Effector memory CD8-positive, alpha-beta T cell (primary cell): ENCODE results near the gene PNN.
"Not testable (repeated sequence)": the region's sequence is repeated elsewhere in the genome, so short reads cannot be mapped to it uniquely, and the experiment has no call there.

ENCODE experiments used
- ATAC-seq: fragments of 150-1000 bp; cut with Tn5 transposase; replicated peaks from 2 replicates; pipeline ENCODE4 v1.10.0; 2021; ENCODE audit warnings: mild to moderate bottlenecking, moderate library complexity
- DNase-seq, 3 experiments: peaks; one replicate each; pipeline ENCODE4 v3.0.0; 2021
- H3K27ac Mint-ChIP-seq, 2 donors: one replicate each; pipeline ENCODE4 v1.8.0; 2022; ENCODE audit warnings: mild to moderate bottlenecking in 2 of 2, mixed read lengths in 2 of 2, moderate library complexity in 2 of 2
- H3K27me3 Mint-ChIP-seq, 2 donors: one replicate each; pipeline ENCODE4 v1.8.0; 2022; ENCODE audit warnings: mixed read lengths in 2 of 2
- H3K36me3 Mint-ChIP-seq: one replicate; pipeline ENCODE4 v1.8.0; 2022; ENCODE audit warnings: mild to moderate bottlenecking, moderate library complexity, mixed read lengths; ENCODE audit not compliant: insufficient read depth
- H3K4me1 Mint-ChIP-seq, 2 donors: one replicate each; pipeline ENCODE4 v1.8.0; 2022; ENCODE audit warnings: low read depth in 2 of 2, mixed read lengths in 2 of 2
- H3K4me3 Mint-ChIP-seq, 2 donors: one replicate each; pipeline ENCODE4 v1.8.0; 2022; ENCODE audit warnings: mild to moderate bottlenecking in 2 of 2, mixed read lengths in 2 of 2, moderate library complexity in 2 of 2
- H3K9me3 Mint-ChIP-seq, 2 donors: one replicate each; pipeline ENCODE4 v1.8.0; 2022; ENCODE audit warnings: mixed read lengths in 2 of 2

PNN gene

DNA sequence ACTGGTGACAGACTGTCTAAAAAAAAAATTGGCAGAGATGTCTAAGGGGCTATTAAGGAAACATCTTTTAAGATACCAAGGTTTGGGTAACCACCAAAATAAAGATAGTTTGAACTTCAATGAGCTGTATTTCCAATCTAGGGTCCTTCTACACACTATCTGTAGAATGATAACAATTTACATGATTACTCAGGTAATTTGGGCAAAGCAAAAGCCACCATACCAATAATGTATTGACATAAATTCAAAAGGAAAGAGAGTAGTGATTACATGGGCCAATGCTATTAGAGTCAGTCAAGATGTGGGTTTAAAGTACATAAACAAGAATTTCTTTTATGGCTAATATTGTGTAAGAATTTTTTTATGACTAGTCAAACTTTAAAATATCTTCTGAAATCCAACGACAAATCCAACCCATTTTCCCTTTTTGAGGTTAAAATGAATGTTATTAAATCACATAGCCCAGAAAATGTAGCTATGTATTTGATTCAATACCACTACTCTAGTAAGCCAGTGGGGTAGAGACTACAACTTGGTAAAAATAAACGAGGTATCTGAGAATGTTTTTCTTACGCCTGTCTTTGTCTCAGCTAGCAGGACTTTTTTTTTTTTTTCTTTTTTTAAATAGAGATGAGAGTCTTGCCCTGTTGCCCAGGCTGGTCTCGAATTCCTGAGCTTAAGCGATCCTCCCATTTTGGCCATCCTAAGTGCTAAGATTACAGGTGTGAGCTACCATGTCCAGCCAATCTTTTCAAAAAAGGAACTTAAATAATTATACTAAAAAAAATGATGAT is 10.4 kb downstream of the PNN start:
- no peaks in the 10 kb centered on the region for H3K27me3 Mint-ChIP-seq
- peak overlapping the region in 1 of 2 donors; percentile 59 for H3K27ac Mint-ChIP-seq

DNA sequence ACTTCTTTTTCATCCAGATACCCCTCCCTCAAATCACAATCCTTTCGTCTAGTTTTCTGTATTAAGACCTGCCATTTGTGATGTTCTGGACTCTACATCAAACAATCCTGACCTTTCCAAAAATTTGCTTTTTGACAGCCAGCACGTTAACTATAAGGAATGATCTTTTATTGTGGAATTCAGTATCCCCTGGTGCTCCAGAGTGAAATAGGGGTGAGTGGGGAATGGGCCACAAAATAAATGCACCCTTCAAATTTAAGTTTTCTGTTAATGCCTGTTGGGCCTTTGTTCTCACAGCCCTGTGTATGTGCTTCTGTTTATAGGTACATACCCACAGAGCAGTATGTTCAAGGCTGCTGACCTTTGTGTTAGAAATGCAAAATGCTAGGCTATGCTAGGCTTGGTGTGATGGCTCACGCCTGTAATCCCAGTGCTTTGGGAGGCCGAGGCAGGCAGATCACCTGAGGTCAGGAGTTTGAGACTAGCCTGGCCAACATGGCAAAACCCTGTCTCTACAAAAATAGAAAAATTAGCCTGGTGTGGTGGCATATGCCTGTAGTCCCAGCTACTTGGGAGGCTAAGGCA is 12.0 kb downstream of the PNN start:
- Mint-ChIP-seq H3K4me3 (no peak overlapping the region), H3K27ac (peak overlapping the region; percentile 23 to 59), H3K36me3 (peaks cover 11% of the 10 kb centered on the region), H3K9me3 (no peaks in the 10 kb centered on the region), H3K4me1 (peaks cover 7 to 12% of the 10 kb centered on the region in 2 donors), H3K27me3 (no peaks in the 10 kb centered on the region)
- ATAC-seq (no peak), DNase-seq (no peak)

More for the DNA sequence above, 10.4 kb downstream of the PNN start:
- DNase-seq (no peak), ATAC-seq (no peak)
- Mint-ChIP-seq H3K9me3 (no peaks in the 10 kb centered on the region), H3K4me3 (no peak overlapping the region), H3K4me1 (peaks cover 7 to 12% of the 10 kb centered on the region in 2 donors), H3K36me3 (peaks cover 11% of the 10 kb centered on the region)

DNA sequence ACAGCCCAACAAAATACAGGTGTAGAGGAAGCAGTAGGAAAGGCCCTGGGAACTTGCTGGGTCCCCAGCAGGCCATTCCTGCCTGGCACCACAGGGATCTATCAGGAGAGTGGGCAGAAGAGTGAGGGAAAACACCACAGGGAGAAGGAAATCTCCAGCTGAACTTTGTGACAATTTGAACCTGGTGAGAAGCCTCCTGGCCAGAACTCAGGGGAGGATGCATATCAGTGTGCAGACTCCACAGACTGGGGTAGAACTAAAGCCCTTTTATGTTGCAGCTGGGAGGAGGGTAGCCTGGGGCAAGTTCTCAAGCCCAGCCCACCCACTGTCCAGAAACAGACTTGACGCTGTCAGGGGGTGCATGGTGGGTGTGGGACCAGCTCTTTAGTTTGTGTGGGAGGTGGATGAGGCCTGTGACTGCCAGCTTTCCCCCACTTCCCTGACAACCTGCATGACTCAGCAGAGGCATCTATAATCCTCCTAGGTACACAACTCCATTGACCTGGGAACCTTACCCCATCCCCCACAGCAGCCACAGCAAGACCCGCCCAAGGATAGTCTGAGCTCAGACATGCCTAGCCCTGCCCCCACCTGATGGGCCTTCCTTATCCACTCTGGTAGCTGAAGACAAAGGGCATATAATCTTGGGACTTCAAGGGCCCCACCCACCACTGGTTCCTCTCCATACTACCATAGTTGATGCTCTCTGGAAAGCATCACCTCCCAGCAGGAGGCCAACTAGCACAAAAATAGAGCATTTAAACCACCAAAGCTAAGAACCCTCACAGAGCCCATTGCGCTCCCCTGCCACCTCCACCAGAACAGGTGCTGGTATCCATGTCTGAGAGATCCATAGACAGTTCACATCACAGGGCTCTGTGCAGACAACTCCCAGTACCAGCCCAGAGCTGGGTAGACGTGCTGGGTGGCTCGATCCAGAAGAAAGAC is 28.9 kb downstream of the PNN start:
- ATAC-seq (no peak), DNase-seq (no peak)
- Mint-ChIP-seq H3K4me3 (no peak overlapping the region), H3K36me3 (no peaks in the 10 kb centered on the region), H3K4me1 (peaks cover 6 to 7% of the 10 kb centered on the region in 2 donors), H3K27me3 (no peaks in the 10 kb centered on the region), H3K27ac (no peak overlapping the region), H3K9me3 (no peaks in the 10 kb centered on the region)

DNA sequence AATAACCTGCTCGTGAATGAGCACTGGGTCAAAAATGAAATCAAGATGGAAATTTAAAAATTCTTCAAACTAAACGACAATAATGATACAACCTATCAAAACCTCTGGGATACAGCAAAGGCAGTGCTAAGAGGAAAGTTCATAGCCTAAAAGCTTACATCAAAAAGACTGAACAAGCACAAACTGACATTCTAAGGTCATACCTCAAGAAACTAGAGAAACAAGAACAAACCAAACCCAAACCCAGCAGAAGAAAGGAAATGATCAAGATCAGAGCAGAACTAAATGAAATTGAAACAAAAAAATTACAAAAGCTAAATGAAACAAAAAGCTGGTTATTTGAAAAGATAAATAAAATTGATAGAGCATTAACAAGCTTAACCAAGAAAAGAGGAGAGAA is 32.4 kb downstream of the PNN start:
- H3K4me1 Mint-ChIP-seq, DNase-seq, H3K4me3 Mint-ChIP-seq, ATAC-seq, H3K27me3 Mint-ChIP-seq, H3K9me3 Mint-ChIP-seq, H3K36me3 Mint-ChIP-seq: not testable (repeated sequence)
- peak overlapping the region; percentile 41 to 66 for H3K27ac Mint-ChIP-seq

DNA sequence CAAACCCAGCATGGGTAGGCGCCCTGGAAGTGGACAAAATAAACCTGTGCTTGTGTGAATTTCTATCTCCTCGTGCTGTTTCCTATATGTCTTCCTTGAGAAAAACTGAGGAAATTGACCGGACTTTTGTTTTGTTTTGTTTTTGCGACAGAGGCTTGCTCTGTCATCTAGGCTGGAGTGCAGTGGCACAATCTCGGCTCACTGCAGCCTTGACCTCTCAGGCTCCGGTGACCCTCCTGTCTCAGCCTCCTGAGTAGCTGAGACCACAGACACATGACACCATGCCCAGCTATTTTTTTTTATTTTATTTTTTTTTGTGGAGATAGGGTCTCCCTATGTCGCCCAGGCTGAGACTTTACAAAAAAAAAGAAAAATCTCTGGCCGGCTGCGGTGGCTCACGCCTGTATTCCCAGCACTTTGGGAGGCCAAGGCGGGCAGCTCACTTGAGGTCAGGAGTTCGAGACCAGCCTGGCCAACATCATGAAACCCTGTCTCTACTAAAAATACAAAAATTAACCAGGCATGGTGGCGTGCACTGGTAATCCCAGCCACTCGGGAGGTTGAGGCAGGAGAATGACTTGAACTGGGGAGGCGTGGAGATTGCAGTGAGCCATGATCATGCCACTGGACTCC is 36.2 kb downstream of the PNN start:
- Mint-ChIP-seq H3K4me1 (peaks cover 6 to 7% of the 10 kb centered on the region in 2 donors), H3K4me3 (no peak overlapping the region), H3K27ac (no peak overlapping the region), H3K9me3 (no peaks in the 10 kb centered on the region), H3K27me3 (no peaks in the 10 kb centered on the region), H3K36me3 (no peaks in the 10 kb centered on the region)
- DNase-seq = no peak
- ATAC-seq = no peak

DNA sequence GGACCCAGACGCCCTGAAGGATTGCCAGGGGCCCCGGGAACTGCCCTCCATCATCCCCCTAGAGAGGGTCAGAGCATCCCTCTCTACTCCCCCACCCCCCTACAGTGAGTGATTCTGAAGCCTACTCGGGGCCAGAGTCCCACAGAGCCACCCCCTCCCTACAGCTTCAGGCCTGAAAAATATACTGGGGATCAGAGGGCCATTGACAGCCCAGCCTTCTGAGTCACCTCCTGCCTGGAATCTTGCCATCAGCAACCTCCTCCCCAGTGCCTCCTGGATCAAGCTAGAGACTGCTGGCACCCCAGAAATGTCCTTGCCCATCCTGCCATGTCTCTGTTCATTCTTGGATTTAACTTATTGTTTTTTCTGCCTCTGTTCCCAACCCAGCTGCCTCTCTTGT is 37.0 kb downstream of the PNN start:
- H3K27ac Mint-ChIP-seq = no peak overlapping the region
- no peak overlapping the region for H3K4me3 Mint-ChIP-seq
- H3K36me3 Mint-ChIP-seq = no peaks in the 10 kb centered on the region
- no peak for ATAC-seq
- H3K4me1 Mint-ChIP-seq = peaks cover 7 to 8% of the 10 kb centered on the region in 2 donors
- no peak for DNase-seq
- no peaks in the 10 kb centered on the region for H3K9me3 Mint-ChIP-seq
- H3K27me3 Mint-ChIP-seq = no peaks in the 10 kb centered on the region

DNA sequence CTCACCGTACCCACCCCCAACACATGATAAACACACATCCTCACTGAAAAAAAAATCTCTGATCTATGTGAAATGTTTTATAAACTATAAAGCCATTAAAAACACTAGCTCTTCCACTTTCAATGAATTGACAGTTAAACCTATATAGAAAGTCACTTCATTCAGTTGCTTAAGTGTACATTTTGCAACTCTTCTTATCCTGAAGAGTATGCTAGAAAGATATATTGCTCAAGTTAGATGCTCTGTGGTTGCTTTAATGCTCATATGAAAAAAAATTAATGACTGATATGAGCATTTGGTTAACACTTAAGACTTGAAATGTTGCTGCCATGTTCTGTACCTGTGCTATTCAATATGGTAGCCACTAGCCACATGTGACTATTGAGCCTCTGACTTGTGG is 37.6 kb downstream of the PNN start:
- DNase-seq (no peak), ATAC-seq (no peak)
- peaks cover 5 to 8% of the 10 kb centered on the region in 2 donors for H3K4me1 Mint-ChIP-seq
- no peak overlapping the region for H3K4me3 Mint-ChIP-seq
- H3K9me3 Mint-ChIP-seq = no peaks in the 10 kb centered on the region
- H3K36me3 Mint-ChIP-seq = no peaks in the 10 kb centered on the region
- H3K27ac Mint-ChIP-seq = no peak overlapping the region
- no peaks in the 10 kb centered on the region for H3K27me3 Mint-ChIP-seq

DNA sequence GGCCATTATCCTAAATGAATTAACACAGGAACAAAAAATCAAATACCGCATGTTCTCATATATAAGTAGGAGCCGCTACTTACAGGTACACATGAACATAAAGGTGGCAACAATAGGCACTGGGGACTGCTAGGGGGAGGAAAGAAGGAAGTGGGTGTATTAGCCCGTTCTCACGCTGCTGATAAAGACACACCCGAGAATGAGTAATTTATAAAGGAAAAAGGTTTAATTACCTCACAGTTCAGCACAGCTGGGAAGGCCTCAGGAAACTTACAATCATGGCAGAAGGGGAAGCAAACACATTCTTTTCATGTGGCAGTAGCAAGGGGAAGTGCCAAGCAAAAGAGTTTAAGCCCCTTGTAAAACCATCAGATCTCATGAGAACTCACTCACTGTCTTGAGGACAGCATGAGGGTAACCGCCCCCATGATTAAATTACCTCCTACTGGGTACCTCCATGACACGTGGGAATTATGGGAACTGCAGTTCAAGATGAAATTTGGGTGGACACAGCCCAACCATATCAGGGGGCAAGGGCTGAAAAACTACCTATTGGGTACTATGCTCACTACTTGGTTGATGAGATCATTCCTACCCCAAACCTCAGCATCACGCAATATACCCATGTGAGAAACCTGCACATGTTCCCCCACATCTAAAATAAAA is 42.3 kb downstream of the PNN start:
- no peaks in the 10 kb centered on the region for H3K36me3 Mint-ChIP-seq
- H3K27ac Mint-ChIP-seq = peak overlapping the region in 1 of 2 donors; percentile 19
- H3K4me1 Mint-ChIP-seq = peaks cover 4 to 6% of the 10 kb centered on the region in 2 donors
- ATAC-seq (no peak), DNase-seq (no peak)
- H3K4me3 Mint-ChIP-seq = peak overlapping the region in 1 of 2 donors; percentile 18
- no peaks in the 10 kb centered on the region for H3K27me3 Mint-ChIP-seq
- H3K9me3 Mint-ChIP-seq = no peaks in the 10 kb centered on the region

DNA sequence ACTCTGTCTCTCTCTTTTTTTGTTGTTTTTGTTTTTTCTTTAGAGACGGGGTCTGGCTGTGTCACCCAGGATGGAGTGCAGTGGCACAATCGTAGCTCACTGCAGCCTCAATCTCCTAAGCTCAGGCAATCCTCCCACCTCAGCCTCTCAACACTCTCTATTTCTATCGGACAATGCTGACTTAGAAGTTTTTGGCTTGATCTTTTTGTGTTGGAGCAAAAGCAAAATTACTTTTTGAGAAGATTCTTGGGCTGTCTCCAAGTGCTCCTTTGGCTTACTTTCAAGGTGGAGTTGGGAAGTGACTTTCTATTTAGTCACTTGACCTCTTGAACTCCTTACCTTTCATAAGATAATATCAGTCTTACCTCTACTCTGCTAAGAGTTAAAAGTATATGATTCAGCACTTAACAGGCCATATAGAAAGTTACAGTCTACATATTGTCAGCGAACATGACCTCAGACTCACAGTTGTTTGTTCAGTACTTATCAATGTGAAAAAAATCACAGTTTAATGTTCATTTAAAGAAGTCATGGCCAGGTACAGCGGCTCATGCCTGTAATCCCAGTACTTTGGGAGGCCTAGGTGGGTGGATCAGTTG is 43.2 kb downstream of the PNN start:
- H3K4me1 Mint-ChIP-seq = peaks cover 4 to 6% of the 10 kb centered on the region in 2 donors
- H3K9me3 Mint-ChIP-seq = no peaks in the 10 kb centered on the region
- no peak for ATAC-seq
- DNase-seq = no peak
- H3K27ac Mint-ChIP-seq = no peak overlapping the region
- H3K36me3 Mint-ChIP-seq = no peaks in the 10 kb centered on the region
- no peak overlapping the region for H3K4me3 Mint-ChIP-seq
- no peaks in the 10 kb centered on the region for H3K27me3 Mint-ChIP-seq

DNA sequence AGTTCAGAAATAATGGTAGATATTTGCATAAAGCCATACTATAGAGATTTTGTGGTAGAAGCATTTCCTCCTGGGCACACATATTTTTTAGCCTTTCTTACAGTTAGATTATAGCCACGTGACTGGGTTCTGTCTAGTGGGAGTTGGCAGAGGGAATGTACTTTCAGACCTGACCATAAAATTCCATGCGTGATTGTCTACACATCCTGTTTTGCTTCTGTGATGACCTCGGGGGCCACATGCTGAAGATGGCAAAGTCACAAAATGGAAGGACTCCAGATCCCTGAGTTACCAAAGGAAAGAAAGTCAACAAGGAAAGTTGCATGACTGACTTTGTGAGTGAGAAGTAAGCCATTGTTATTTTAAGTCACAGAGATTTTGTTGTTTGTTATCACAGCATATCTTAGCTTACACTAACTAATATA is 44.0 kb downstream of the PNN start:
- Mint-ChIP-seq H3K9me3 (no peaks in the 10 kb centered on the region), H3K4me1 (peaks cover 4 to 6% of the 10 kb centered on the region in 2 donors), H3K27ac (no peak overlapping the region), H3K27me3 (no peaks in the 10 kb centered on the region), H3K4me3 (no peak overlapping the region), H3K36me3 (no peaks in the 10 kb centered on the region)
- ATAC-seq (no peak), DNase-seq (no peak)

DNA sequence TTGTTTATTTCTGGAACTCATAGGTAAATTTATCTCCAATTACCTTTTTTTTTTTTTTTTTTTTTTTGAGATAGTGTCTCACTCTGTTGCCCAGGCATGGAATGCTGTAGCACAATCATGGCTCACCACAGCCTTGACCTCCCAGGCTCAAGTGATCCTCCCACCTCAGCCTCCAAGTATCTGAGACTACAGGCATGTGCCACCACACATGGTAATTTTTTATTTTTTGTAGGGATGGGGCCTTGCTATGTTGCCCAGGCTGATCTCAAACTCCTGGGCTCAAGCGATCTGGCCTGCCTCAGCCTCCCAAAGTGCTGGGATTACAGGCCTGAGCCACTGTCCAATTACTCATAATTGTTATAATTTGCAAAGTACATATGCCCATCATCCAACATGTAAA is 45.4 kb downstream of the PNN start:
- not testable (repeated sequence) for DNase-seq, H3K4me3 Mint-ChIP-seq, H3K27ac Mint-ChIP-seq, ATAC-seq, H3K27me3 Mint-ChIP-seq, H3K36me3 Mint-ChIP-seq, H3K4me1 Mint-ChIP-seq, H3K9me3 Mint-ChIP-seq

DNA sequence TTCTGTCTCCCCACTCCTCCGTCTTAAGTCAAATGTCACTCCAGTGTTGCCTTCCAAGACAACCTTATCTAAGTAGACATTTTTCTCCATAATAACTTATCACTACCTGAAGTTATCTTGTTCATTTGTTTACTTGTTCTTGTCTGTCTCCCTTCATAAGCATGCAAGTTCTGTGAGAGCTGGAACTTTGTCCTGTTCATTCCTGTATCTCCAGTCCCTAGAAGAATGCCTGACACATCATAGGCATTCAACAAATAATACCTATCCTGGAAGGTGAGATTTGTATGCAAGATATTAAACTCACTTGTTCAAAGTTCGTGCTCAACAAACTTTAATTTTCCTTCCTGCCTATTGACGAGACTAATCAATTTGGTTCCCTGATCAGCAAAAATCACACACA is 53.0 kb downstream of the PNN start:
- Mint-ChIP-seq H3K27me3 (no peaks in the 10 kb centered on the region), H3K9me3 (no peaks in the 10 kb centered on the region), H3K36me3 (peaks cover 15% of the 10 kb centered on the region), H3K4me1 (peaks cover 26 to 41% of the 10 kb centered on the region in 2 donors), H3K27ac (peak overlapping the region; percentile 98), H3K4me3 (peak overlapping the region in 1 of 2 donors; percentile 54)
- DNase-seq = no peak
- ATAC-seq = no peak
